HG03342 (cell line): ENCODE measurements around the gene AARS2.

Experiments
- ATAC-seq: cut with Tn5 transposase; IDR thresholded peaks from one replicate; pipeline ENCODE4 v1.9.1; 2021; ENCODE audit warnings: mild to moderate bottlenecking, moderate library complexity; ENCODE audit not compliant: unreplicated experiment

The AARS2 gene

DNA sequence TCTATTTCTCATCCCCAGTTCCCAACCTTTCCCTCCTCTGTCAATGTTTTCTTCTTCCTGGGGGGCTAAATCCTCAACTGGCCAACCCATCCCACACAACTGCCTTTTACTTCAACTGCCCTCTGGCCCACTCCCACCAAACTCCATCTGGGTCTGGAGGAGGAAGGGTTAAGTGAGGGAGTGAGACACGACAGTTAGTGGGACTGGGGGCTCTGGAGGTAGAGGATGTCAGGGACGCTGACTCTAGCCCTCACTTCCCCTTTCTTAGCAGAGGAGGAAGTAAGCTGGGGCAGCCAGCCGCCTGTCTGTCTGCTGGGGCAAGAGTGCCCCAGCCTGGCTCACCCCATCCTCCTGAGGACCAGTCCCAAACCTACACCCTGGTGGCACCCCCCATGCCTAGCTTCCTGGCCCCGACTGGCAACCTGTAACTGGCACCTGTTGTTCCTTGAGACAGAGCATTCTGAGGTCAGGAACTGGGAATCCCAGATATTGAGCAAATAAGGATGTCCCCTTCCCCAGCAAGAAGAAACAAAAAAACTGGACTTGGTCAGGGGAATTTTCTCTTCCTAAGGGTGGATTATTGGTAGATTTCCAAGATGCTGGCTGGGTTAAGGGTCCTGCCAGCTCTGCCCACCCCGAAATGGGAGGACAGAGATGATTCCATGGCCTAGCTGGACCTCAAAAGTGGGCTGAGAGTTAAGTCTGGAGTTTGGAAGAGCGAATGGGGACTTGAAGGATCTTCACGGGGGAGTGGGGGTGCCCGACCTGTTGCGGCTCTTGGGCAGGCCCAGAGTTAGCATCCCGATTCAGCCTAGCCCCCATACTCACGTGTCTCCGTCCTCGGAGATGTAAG is 48.8 kb downstream of the AARS2 start:
- peak; percentile 34 for ATAC-seq

DNA sequence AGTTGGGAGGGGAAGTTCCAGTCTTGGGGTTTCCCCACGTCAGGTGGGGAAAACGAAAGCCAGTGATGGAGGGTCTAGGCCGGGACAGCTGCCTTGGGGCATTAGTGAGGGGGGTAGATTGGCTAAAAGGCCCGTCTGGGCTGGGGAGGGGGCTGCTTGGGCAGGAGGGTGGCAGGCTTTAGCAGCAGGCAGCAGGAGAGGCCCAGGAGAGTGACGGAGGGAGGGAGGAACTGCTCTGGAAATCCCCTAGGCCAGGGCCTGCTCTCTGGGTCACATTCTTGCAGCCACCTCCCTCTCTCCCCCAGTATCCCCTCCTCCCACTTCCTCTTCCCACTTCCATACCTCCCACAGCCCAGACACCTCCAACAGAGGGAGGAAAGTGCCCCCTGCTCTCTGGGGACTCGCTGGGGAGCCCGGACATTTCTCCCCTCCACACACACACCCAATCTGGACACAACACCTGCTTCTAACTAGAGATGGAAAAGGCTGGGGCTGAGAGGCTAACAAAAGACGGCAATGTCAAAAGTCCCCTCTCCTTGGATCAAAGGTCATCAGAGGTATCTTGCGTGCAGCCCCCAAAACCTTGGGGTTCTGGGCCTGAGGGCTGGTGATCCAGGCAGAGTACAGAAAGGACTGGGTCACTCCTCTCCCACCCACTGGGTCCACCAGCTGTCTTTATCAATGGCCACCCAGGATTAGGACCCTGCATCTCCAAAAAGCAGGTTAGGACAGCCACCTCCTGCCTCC is 49.6 kb downstream of the AARS2 start:
- ATAC-seq = peak; percentile 24

DNA sequence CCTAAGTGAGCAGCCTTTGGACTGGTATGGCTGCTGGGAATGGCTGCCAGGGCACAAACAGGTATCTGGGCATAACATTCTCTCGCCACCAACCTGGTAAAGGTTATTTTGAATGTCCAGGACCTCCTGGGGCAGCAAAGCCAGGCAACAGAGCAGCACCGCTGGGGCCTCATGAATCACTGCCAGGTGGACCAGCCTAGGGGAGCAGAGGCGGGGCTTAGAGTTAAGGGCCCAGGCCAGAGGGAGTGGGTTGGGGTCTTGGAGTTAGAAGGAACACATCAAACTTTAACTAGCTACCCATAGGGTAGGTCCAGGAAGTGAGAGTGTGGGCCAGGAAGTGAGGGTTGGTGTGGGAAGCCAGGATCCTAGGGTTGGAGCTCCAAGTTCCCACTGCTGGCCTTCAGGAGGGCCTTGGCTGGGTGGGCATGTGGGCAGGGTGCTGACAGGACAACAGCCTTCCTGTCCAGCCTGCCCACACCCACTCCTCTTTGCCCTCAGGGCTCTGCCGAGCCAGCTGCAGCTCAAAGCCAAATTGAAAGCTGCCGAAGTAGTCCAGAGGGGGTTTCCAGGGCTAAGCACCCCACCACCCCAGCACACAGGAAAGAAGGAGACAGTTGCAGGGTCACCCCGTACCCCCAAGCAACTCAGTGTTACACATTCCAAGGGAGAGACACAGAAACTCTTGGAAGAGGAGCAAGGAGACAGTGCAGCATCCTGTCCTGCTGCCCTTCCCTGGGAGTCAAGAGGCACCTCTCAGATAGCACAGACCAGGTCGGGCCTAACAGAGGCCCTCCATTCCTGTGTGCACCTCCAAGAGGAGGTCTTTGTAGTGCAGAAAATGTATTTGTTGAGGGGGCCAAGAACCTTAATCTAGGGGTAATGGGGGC is 50.4 kb downstream of the AARS2 start:
- no peak for ATAC-seq

DNA sequence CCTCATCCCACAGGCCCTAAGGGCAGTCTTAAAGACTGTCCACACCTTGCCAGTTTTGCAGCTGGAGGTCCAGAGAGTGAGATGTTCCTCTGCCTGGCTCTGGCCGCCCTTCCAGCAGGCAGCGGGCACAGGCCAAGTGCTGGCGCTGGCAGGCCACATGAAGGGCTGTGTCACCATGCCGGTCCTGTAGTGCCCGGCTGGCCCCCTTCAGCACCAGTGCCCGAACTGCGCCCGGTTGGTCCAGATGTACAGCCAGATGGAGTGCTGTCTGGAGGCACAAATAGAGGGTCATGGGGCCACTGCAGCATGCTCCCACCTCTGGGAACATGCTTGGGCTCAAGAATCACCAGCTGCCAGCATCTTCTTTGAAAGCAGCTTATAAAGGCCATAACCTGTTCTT is 51.6 kb downstream of the AARS2 start:
- no peak for ATAC-seq

DNA sequence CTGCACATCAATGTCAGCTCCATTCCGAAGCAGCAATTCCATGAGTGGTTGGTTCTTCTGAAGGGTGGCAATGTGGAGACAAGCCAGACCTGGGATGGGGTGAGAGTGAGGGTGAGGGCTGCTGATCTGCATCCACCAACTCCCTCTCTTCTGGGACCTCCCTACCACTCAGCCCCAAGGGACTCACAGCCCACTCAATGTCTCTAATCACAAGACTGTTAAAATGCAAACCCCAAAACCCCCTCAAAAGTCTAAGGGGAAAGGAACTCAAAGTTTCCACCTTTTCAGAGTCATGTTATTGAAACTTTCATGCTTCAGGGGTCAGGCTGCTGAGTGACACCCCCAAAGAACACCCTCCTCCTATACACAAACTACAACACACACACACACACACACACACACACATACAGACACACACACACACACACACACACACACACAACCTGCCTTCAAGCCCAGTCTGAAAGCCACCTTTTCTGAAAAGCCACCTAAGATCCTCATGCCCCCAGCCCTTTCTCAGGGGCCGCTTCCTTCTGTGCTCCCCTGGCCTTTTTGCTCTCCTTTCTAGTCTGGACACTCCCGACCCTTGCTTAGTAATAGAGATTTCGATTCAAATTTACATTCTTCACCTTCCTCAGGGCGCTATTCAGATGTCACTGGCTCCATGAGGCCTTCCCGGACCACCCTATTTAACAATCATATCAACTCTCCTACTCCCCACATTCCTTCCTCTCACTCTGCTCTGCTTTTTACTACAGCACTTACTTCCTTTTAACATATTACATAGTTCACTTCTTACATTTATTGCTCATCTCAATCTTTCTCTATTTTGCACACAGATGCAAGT is 52.5 kb downstream of the AARS2 start:
- ATAC-seq = no peak

DNA sequence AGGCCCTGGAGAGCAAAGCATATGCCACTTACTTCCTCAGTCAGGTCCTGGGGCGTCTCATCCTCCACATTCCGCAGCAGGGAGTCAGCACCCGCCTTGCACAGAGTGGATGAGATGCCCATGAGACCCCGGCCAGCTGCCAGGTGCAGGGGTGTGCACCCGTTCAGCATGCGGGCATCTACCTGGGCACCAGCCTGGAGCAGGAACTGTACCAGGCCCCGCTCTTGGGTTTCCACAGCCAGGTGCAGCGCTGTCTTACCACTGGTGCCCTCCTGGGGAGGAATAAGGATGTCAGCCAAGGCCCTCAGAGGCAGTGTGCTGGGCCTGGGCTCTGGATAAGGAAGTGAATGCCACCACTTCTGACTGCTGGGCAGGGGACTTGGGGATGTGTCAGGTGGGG is 53.1 kb downstream of the AARS2 start:
- no peak for ATAC-seq

DNA sequence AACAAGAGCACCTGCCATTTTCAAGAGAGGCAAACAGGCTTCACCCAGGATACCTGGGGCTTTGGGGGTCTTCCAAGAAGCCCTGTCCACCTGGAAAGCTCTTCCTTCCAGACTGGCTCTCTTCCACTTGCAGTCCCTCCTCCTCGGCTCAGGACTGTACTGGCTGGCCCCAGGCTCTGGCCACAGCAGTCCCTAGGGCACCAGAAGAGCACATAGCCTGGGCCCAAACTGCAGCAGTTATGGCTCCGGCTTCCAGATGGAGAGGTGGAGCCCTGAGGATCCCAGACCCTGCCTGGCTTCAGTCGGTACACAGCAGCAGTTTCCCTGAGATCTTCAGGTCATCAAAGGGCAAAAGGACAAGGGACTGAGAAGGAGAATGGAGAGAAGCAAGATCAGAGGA is 54.2 kb downstream of the AARS2 start:
- ATAC-seq = no peak

DNA sequence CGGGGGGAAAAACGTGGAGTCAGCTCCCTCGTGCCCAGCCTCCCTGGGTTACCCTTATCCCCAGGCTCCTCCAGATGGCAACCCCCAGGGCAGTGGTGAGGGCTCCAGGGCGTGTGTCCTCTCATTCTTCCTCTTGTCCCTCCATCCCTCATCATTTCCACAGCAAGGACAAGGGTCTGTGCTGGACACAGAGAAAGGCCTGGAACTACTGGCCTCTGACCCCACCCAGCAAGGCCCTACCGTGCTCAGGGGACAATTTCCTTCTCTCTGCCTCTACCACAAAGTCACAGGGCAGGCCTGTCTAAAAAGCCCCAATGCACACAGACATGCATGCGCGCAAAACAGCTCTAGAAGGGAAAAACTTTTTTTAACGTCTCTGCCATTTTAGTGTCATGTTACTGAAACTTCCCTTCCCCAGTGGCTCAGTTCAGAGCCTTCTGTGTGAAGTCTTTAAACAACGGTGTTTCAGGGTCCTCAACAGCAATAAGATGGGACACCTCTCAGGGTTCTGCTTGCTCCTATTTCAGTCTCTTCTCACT is 54.8 kb downstream of the AARS2 start:
- ATAC-seq = no peak

DNA sequence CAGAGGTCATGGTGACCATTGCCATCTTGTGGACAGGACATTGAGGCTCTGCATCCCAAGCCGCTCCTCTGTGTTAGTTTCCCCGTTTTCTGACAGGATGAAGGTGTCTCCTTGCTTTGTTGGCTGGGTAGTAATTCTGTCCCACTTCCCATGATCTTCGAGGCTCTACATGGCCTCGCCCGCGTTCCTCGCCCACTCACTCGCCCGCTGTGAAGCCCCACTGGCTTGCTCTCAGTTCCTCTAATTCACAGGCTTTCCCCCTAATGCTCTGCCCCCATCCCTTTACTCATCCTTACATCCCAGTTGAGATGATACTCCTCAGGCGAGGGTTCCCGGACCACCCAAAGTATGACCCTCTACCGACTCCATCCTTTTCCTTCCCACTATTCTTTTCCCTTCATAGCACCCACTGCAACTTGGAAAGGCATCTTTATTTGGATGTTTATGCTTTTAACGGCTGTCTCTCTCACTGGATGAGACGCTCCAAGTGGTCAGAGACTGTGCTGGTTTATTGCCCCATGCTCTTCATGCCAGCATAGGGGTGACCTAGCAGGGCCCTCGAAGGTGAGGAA is 55.3 kb downstream of the AARS2 start:
- peak; percentile 16 for ATAC-seq

DNA sequence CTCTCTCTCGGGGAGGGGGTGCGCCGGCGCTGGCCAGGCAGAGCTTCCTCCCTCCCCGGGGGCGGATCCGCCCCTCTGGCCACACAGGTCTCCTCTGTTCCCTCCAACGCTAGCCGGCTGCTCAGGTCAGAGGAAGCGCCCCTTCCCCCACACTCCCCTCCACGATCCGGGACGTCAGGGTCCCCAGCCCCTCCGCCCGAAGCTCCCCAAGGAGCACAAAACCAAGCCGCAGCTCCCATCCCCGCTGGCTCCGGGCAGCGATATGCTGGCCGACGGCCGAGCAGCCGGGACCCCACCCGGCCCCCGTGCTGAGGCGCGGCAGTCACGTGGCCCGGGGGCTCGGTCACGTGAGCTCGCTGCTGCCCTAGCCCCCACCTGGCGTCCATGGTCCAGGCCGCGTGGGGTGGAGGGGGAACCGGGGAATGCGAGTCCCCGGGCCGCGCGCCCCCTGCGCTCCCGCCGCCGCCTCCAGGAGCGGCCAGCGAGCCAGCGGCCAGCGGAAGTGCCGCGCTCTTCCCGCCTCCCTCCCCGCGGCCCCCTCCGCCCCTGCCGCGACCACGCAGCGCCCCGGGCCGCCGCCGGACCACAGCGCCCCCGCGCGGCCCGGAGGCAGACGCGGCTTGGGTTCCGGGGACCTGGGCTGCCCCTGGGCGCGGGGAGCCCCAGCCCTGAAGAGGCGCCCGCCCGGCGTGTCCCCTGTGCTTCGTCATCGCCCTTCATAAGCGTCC is 56.0 kb downstream of the AARS2 start, which contains the start of gene SLC35B2:
Gene SLC35B2, minus strand, starts transcription at position 504 of the 728 bp plus-strand sequence. Its CDS starts 118 bp downstream, at position 386.
- ATAC-seq = peak; percentile 44

DNA sequence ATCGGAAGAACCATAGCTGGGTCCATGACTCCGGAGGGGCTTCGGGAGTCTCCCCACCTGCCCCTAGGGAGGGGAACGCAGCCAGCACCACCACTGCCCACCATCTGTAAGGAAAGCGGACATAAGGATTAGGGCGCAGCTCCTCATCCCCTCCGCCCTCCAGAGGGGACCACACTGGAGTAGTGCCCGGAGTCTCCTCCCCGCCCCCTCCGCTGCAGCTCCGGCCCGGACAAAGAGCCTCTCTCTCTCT is 56.4 kb downstream of the AARS2 start:
- ATAC-seq = no peak

DNA sequence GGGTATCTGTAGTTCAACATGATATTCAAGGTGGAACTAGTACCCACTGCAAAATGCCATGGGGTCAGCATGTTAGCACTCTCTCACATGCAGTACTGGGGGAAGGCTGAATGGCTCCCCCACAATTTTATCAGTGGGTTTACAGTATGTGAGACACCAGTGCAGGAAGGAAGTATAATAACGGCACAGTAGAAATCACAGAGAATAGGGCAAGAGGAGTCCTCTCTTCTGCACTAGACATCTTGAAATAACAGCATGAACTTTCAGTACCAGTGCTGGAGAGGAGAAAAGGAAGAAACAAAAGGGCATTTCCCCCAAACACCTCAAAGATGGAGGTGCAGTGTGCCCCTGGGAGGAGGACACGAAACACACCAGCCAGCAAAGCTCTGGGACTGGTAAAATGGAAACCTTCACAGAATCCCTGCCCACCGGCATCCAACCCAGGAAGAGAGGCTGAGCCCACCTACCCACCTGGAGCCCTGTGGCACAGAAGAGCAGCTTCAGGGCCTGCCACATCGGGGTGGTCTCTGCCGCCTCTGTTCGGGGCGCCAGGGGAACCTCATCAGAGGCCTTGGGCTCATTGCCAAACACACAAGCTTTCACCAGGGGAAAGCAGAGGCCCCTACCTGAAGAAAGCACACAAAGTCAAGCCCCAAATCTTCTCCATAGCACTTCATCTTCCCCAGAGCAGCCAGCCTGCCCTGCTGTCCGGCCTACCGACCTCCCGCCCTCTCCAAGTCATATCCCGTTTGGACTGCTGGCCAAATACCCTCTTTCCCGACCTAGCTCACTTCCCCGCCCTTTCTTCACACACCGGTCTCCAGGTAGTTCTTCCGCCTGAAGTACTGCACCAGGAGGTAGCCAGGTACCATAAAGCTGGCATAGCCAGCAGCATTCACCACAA is 57.0 kb downstream of the AARS2 start:
- no peak for ATAC-seq

DNA sequence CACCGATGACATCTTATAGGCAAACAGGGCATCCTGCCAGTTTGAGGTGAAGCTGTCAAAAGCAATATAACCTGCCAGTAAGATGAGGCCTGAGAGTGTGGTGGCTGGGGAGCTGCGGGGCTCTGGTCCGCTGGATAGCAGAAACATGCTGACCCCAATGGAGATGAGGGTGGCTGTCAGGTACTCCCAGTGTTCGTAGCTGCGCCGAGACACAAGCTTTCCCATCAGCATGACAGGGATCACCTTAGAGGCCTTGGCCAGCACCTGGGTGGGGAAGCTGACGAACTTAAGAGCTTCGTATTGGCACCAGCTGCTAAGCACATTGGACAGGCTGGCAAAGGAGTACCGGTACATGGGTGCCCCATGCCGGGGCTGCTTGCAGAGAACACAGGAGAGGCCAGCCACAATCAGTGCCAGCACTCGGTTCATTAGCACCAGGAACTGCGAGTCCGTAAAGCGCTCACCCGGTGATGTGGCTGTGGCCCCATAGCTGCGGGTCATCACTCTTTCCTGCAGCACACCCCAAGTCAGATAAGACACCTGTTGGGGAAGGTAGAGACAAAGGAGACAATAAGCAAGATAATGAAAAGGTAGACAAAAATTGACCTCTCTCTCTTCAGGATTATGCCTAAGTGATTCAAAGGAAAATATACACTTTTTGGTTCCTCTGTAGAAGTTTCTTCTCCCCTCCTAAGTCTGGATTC is 57.9 kb downstream of the AARS2 start:
- no peak for ATAC-seq

DNA sequence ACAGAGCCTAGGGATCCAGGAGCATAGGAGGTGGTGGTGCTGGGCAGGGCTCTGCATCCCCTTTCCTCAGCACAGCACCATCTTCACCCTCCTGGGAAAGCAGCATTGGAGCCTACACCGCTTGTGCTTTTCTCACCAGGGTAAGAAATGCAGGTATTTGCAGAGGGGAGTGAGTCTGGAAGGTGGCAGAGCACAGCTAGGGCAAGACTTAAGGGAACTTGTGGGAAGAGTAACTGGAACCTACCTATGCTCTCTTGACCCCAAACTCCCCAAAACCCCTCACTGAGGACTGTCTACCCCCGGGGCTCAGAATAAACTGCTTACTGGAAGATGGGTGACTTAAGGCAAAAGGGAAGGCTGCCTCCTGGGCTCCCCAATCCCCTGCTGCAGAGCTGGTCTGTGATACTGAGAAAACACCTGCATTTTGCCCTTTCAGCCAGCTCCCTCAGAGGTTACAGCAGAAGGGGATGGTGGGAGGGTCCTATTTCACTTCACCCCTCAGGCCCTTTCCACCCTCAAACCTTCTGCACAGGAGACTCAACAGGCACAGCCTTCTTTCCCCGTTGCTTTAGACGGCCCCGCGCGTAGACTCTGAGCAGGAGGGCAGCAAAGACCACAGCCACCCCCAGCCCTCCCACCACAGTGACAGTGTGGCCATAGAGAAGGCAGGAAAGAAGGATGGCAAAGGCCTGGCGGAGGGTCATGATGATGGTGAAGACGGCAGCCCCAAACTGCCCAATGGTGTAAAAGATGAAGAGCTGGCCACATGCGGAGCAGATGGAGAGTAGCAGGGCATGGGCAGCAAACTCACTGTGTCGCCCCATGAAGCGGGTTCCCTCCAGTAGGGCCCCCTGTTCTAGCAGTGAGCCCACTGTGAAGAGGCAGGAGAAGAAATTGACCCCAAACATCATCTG is 58.7 kb downstream of the AARS2 start:
- no peak for ATAC-seq

DNA sequence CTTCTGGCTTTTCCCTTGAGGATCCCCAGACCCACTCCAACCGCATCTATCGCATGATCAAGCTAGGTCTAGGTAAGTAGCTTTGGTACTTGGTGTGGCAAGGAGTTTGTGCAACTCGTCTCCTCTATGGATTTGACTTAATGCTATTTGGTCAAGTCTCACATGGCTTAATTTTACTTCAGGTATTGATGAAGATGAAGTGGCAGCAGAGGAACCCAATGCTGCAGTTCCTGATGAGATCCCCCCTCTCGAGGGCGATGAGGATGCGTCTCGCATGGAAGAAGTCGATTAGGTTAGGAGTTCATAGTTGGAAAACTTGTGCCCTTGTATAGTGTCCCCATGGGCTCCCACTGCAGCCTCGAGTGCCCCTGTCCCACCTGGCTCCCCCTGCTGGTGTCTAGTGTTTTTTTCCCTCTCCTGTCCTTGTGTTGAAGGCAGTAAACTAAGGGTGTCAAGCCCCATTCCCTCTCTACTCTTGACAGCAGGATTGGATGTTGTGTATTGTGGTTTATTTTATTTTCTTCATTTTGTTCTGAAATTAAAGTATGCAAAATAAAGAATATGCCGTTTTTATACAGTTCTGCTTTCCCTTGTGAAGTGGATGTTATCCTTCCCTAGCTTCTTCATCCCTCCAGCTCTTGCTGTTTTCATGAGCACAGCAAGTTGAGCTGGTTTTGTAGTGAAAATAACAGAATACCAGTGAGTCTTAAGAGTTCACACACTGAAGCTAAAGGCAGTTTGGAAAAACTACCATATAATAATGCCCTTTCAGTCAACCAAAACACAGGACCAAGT is 59.6 kb downstream of the AARS2 start:
- ATAC-seq = no peak
